Suprapubic skin (tissue), 4 donors: Measurements from ENCODE around the gene UCP3.

Experiments
- CTCF ChIP-seq, 2 donors: fragments of 200-600 bp in 1 of 2; fragments of 450-650 bp in 1 of 2; sonication (generic) in 1 of 2; IDR thresholded peaks; one replicate each; pipeline ENCODE4 v1.5.1; 2016 to 2019; ENCODE audit warnings: antibody characterized with exemption in 2 of 2, mild to moderate bottlenecking in 1 of 2, moderate library complexity in 1 of 2
- EP300 ChIP-seq: sonication (generic); formaldehyde crosslinking; IDR thresholded peaks from one replicate; pipeline ENCODE4 v1.6.1; 2017; ENCODE audit warnings: antibody characterized with exemption
- POLR2A ChIP-seq, 2 donors: fragments of 450-650 bp; IDR thresholded peaks; one replicate each; pipeline ENCODE4 v1.6.1; 2017; ENCODE audit warnings: antibody characterized with exemption in 2 of 2, mild to moderate bottlenecking in 2 of 2, moderate library complexity in 2 of 2
- POLR2AphosphoS5 ChIP-seq, 3 donors: sonication (generic); formaldehyde crosslinking; IDR thresholded peaks; one replicate each; pipeline ENCODE4 v1.6.1; 2017; ENCODE audit warnings: antibody characterized with exemption in 3 of 3

- TF ChIP-seq CTCF (IDR thresholded peaks at IDR 0.05) (no peak), POLR2A (IDR thresholded peaks at IDR 0.05) (no peak), EP300 (no peak), POLR2AphosphoS5 (IDR thresholded peaks at IDR 0.05) (no peak)
Observed at GRCh38 chr11:74004759-74005615, 3.9 kb downstream of the UCP3 start.
